H9 (cell line): ENCODE data around the gene SLCO3A1. TPM values are rescaled to one million over a fixed set of nuclear protein-coding genes. Genes with fewer than 3 reads are reported as not detected.

Source experiments
- DNase-seq: peaks from one replicate; pipeline ENCODE4 v3.0.0-alpha.2; 2017
- H2AFZ ChIP-seq: one replicate; pipeline ENCODE4 v1.6.1; 2013; ENCODE audit warnings: mild to moderate bottlenecking, low read length, control low read depth, moderate library complexity
- H2AK5ac ChIP-seq: 2 replicates; pipeline ENCODE4 v1.6.1; 2013; ENCODE audit warnings: low read length, control low read depth, mixed read lengths; ENCODE audit not compliant: insufficient read length
- H2BK120ac ChIP-seq: one replicate; pipeline ENCODE4 v1.6.1; 2013; ENCODE audit warnings: low read depth, mild to moderate bottlenecking, low read length, control low read depth, inconsistent platforms; ENCODE audit not compliant: poor library complexity, severe bottlenecking
- H2BK12ac ChIP-seq: 2 replicates; pipeline ENCODE4 v1.6.1; 2013; ENCODE audit warnings: low read length, control low read depth, mixed read lengths, low read depth; ENCODE audit not compliant: insufficient read length
- H2BK15ac ChIP-seq: 2 replicates; pipeline ENCODE4 v1.6.1; 2013; ENCODE audit warnings: low read depth, low read length, control low read depth
- H2BK20ac ChIP-seq: one replicate; pipeline ENCODE4 v1.6.1; 2013; ENCODE audit warnings: low read depth, mild to moderate bottlenecking, low read length, control low read depth, inconsistent platforms; ENCODE audit not compliant: poor library complexity, severe bottlenecking
- H2BK5ac ChIP-seq: 2 replicates; pipeline ENCODE4 v1.6.1; 2013; ENCODE audit warnings: low read length, control low read depth, mixed read lengths; ENCODE audit not compliant: insufficient read length
- H3K14ac ChIP-seq: 2 replicates; pipeline ENCODE4 v1.6.1; 2013; ENCODE audit warnings: low read length, control low read depth; ENCODE audit not compliant: insufficient read depth
- H3K18ac ChIP-seq: 2 replicates; pipeline ENCODE4 v1.6.1; 2013; ENCODE audit warnings: low read depth, mild to moderate bottlenecking, mixed read lengths, low read length, control low read depth; ENCODE audit not compliant: insufficient read length
- H3K23ac ChIP-seq: 2 replicates; pipeline ENCODE4 v1.6.1; 2013; ENCODE audit warnings: low read length, control low read depth, mixed read lengths, low read depth; ENCODE audit not compliant: insufficient read length
- H3K23me2 ChIP-seq: 2 replicates; pipeline ENCODE4 v1.6.1; 2013; ENCODE audit warnings: low read depth, mild to moderate bottlenecking, mixed read lengths, low read length, control low read depth; ENCODE audit not compliant: insufficient read length, poor library complexity, severe bottlenecking
- H3K27ac ChIP-seq: 2 replicates; pipeline ENCODE4 v1.5.1; 2013; ENCODE audit warnings: low read length, control low read depth, mixed read lengths, low read depth; ENCODE audit not compliant: insufficient read length
- H3K27me3 ChIP-seq: 2 replicates; pipeline ENCODE4 v1.6.1; 2013; ENCODE audit warnings: low read length, control low read depth, inconsistent platforms; ENCODE audit not compliant: insufficient read depth
- H3K4ac ChIP-seq: 2 replicates; pipeline ENCODE4 v1.6.1; 2013; ENCODE audit warnings: low read depth, mild to moderate bottlenecking, control low read depth, inconsistent platforms, low read length, moderate library complexity
- H3K4me1 ChIP-seq: 2 replicates; pipeline ENCODE4 v1.6.1; 2013; ENCODE audit warnings: low read length, control low read depth, inconsistent platforms; ENCODE audit not compliant: insufficient read depth
- H3K4me2 ChIP-seq: 2 replicates; pipeline ENCODE4 v1.6.1; 2013; ENCODE audit warnings: low read length, control low read depth, mixed read lengths; ENCODE audit not compliant: insufficient read length, insufficient read depth
- H3K56ac ChIP-seq: 2 replicates; pipeline ENCODE4 v1.6.1; 2013; ENCODE audit warnings: low read depth, mild to moderate bottlenecking, mixed read lengths, low read length, control low read depth; ENCODE audit not compliant: insufficient read length
- H3K79me1 ChIP-seq: 2 replicates; pipeline ENCODE4 v1.6.1; 2013; ENCODE audit warnings: low read depth, mild to moderate bottlenecking, moderate library complexity, low read length, control low read depth, inconsistent platforms; ENCODE audit not compliant: insufficient read depth, poor library complexity, severe bottlenecking
- H3K79me2 ChIP-seq: 2 replicates; pipeline ENCODE4 v1.6.1; 2013; ENCODE audit warnings: low read length, control low read depth, inconsistent platforms; ENCODE audit not compliant: insufficient read depth
- H3K9ac ChIP-seq: 2 replicates; pipeline ENCODE4 v1.6.1; 2013; ENCODE audit warnings: low read length, control low read depth, mixed read lengths; ENCODE audit not compliant: insufficient read length; ENCODE audit errors: extremely low read depth
- H3K9me3 ChIP-seq: one replicate; pipeline ENCODE4 v1.6.1; 2013; ENCODE audit warnings: low read depth, low read length, inconsistent platforms; ENCODE audit not compliant: control insufficient read depth
- H3T11ph ChIP-seq: one replicate; pipeline ENCODE4 v1.6.1; 2013; ENCODE audit warnings: mild to moderate bottlenecking, low read length, control low read depth, inconsistent platforms
- H4K20me1 ChIP-seq: one replicate; pipeline ENCODE4 v1.6.1; 2013; ENCODE audit not compliant: control insufficient read depth, insufficient read length, insufficient read depth
- H4K5ac ChIP-seq: 2 replicates; pipeline ENCODE4 v1.6.1; 2013; ENCODE audit warnings: low read depth, mild to moderate bottlenecking, mixed read lengths, low read length, control low read depth; ENCODE audit not compliant: insufficient read length
- H4K8ac ChIP-seq: replicated peaks from 2 replicates; pipeline ENCODE4 v1.6.1; 2013; ENCODE audit warnings: low read length, control low read depth, mixed read lengths, low read depth; ENCODE audit not compliant: insufficient read length
- H4K91ac ChIP-seq: 2 replicates; pipeline ENCODE4 v1.6.1; 2013; ENCODE audit warnings: low read depth, mild to moderate bottlenecking, moderate library complexity, mixed read lengths, low read length, control low read depth; ENCODE audit not compliant: insufficient read length
- H3K27ac Mint-ChIP-seq, 3 experiments: 2 replicates in 2 of 3; 3 replicates in 1 of 3; pipeline ENCODE4 v1.8.0; 2020 to 2021; ENCODE audit warnings: mixed read lengths in 3 of 3, mild to moderate bottlenecking in 1 of 3, moderate library complexity in 1 of 3
- H3K27me3 Mint-ChIP-seq: 2 replicates; pipeline ENCODE4 v1.8.0; 2021; ENCODE audit warnings: low read depth, mild to moderate bottlenecking, moderate library complexity, mixed read lengths
- H3K36me3 Mint-ChIP-seq, 3 experiments: 2 replicates in 2 of 3; 3 replicates in 1 of 3; pipeline ENCODE4 v1.8.0; 2020 to 2021; ENCODE audit warnings: low read depth in 3 of 3, mixed read lengths in 3 of 3; ENCODE audit not compliant: insufficient read depth in 1 of 3
- H3K4me1 Mint-ChIP-seq, 2 experiments: 2 replicates each; pipeline ENCODE4 v1.8.0; 2020; ENCODE audit warnings: mixed read lengths in 2 of 2
- H3K4me3 Mint-ChIP-seq, 2 experiments: 2 replicates in 1 of 2; 3 replicates in 1 of 2; pipeline ENCODE4 v1.8.0; 2020 to 2021; ENCODE audit warnings: mild to moderate bottlenecking in 2 of 2, mixed read lengths in 2 of 2, moderate library complexity in 1 of 2
- H3K9me3 Mint-ChIP-seq, 2 experiments: 2 replicates in 1 of 2; 3 replicates in 1 of 2; pipeline ENCODE4 v1.8.0; 2020; ENCODE audit warnings: mild to moderate bottlenecking in 2 of 2, mixed read lengths in 2 of 2, moderate library complexity in 1 of 2
- WGBS: extraction: QIAGEN DNeasy Blood & Tissue Kit; methylation state at CpG from one replicate; pipeline ENCODE4 v1.1.7; 2013; ENCODE audit warnings: missing lambda C conversion rate, low lambda C conversion rate, mixed read lengths; ENCODE audit not compliant: insufficient read length; ENCODE audit errors: extremely low coverage; 5-methylcytosine and 5-hydroxymethylcytosine counted together
- total RNA-seq: library from RNA; stranded (reverse); gene quantifications from 2 replicates; pipeline ENCODE4 v1.2.1, GENCODE V29; 2021
- TF ChIP-seq, protein P1 (sequence below): fragments of 200-600 bp; sonication (generic); conservative IDR thresholded peaks from 3 replicates; pipeline ENCODE4 v1.8.0; 2021; ENCODE audit warnings: antibody characterized with exemption, mild to moderate bottlenecking

The SLCO3A1 gene
- total RNA-seq, 1 experiment from 2014 or later, result 9.4 TPM

DNA sequence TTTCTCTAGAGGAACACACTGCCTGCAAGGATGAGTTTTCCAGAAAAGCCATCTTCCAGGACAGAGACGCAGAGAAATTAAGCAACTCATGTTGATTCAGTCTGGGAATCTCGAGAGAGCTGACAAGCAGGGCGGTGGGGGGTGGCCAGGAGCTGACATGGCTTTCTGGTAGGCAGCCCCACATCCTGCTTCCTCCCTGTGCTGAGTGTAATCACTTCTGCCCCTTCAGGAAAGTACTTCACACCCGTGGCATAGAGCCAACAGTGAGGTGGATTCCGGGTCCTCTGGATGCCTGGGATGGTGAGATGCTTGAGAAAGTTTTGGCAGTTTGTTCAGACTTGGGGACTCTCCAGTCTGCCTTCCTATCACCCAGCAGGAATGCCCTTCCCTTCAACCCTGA lies 221.1 kb downstream of the SLCO3A1 start:
- Histone ChIP-seq H2BK15ac (no peak overlapping the region), H3K18ac (no peak overlapping the region), H2BK120ac (no peak overlapping the region), H3K23me2 (no peaks in the 10 kb centered on the region), H3K27me3 (no peaks in the 10 kb centered on the region), H2BK5ac (no peak overlapping the region), H3K4me1 (peaks cover 2% of the 10 kb centered on the region; the same call in 1 of the 2 replicates), H2AFZ (no peak overlapping the region), H3K79me2 (no peaks in the 10 kb centered on the region), H2AK5ac (no peak overlapping the region), H3K27ac (no peak overlapping the region), H3K14ac (no peak overlapping the region), H3K4ac (no peak overlapping the region), H4K20me1 (peaks cover under 1% of the 10 kb centered on the region), H3K4me2 (no peak overlapping the region), H3K79me1 (no peaks in the 10 kb centered on the region), H3K56ac (no peak overlapping the region), H3T11ph (no peak overlapping the region), H3K9me3 (no peaks in the 10 kb centered on the region), H2BK12ac (no peak overlapping the region), H3K23ac (no peak overlapping the region), H4K91ac (no peak overlapping the region), H4K8ac (no peak overlapping the region), H3K9ac (no peak overlapping the region), H2BK20ac (no peak overlapping the region), H4K5ac (no peak overlapping the region)
- peaks cover 8 to 30% of the 10 kb centered on the region in 2 experiments for H3K4me1 Mint-ChIP-seq
- no peak for DNase-seq
- H3K4me3 Mint-ChIP-seq, result no peak overlapping the region
- no peaks in the 10 kb centered on the region for H3K9me3 Mint-ChIP-seq
- TF ChIP-seq, protein P1, sequence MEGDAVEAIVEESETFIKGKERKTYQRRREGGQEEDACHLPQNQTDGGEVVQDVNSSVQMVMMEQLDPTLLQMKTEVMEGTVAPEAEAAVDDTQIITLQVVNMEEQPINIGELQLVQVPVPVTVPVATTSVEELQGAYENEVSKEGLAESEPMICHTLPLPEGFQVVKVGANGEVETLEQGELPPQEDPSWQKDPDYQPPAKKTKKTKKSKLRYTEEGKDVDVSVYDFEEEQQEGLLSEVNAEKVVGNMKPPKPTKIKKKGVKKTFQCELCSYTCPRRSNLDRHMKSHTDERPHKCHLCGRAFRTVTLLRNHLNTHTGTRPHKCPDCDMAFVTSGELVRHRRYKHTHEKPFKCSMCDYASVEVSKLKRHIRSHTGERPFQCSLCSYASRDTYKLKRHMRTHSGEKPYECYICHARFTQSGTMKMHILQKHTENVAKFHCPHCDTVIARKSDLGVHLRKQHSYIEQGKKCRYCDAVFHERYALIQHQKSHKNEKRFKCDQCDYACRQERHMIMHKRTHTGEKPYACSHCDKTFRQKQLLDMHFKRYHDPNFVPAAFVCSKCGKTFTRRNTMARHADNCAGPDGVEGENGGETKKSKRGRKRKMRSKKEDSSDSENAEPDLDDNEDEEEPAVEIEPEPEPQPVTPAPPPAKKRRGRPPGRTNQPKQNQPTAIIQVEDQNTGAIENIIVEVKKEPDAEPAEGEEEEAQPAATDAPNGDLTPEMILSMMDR, result no peak
- WGBS, result no CpG with 5 or more reads among the region's 5 CpGs
- H3K27ac Mint-ChIP-seq, result peak overlapping the region in 1 of 3 experiments; percentile 61; a peak in 1 of 7 replicates
- no peaks in the 10 kb centered on the region; a peak in 1 of 7 replicates for H3K36me3 Mint-ChIP-seq
- H3K27me3 Mint-ChIP-seq, result no peaks in the 10 kb centered on the region
